GM21737 (cell line): ENCODE data around the gene SH2D4B.
"Not testable (repeated sequence)": the region's sequence is repeated elsewhere in the genome, so short reads cannot be mapped to it uniquely, and the experiment has no call there.

ENCODE experiments used
- ATAC-seq: cut with Tn5 transposase; IDR thresholded peaks from one replicate; pipeline ENCODE4 v1.9.1; 2021; ENCODE audit warnings: mild to moderate bottlenecking, moderate library complexity; ENCODE audit not compliant: unreplicated experiment

SH2D4B gene

GRCh38 chr10:80523773-80524172 lies 13.9 kb upstream of the SH2D4B start:
- ATAC-seq, result no peak

GRCh38 chr10:80524190-80524909 lies 13.4 kb upstream of the SH2D4B start:
- ATAC-seq, result no peak

- ATAC-seq, result no peak
Measured at GRCh38 chr10:80526218-80526617, 11.5 kb upstream of the SH2D4B start.

- ATAC-seq, result no peak
Measured at GRCh38 chr10:80526742-80527141, 11.0 kb upstream of the SH2D4B start.

- ATAC-seq, result no peak
Measured at GRCh38 chr10:80528185-80528700, 9.5 kb upstream of the SH2D4B start.

GRCh38 chr10:80528901-80529300 lies 8.8 kb upstream of the SH2D4B start:
- no peak for ATAC-seq

GRCh38 chr10:80529604-80530003 lies 8.1 kb upstream of the SH2D4B start:
- no peak for ATAC-seq

GRCh38 chr10:80530251-80530650 lies 7.5 kb upstream of the SH2D4B start:
- ATAC-seq, result no peak

- ATAC-seq, result no peak
Measured at GRCh38 chr10:80530816-80531215, 6.9 kb upstream of the SH2D4B start.

GRCh38 chr10:80532571-80532970 lies 5.1 kb upstream of the SH2D4B start:
- ATAC-seq, result no peak

- not testable (repeated sequence) for ATAC-seq
Measured at GRCh38 chr10:80534059-80534458, 3.6 kb upstream of the SH2D4B start.

- not testable (repeated sequence) for ATAC-seq
Measured at GRCh38 chr10:80534646-80535045, 3.1 kb upstream of the SH2D4B start.

- peak; percentile 82 for ATAC-seq
Measured at GRCh38 chr10:80535671-80536360, 1.9 kb upstream of the SH2D4B start.

- ATAC-seq, result no peak
Measured at GRCh38 chr10:80536361-80536835, 1.3 kb upstream of the SH2D4B start.

- no peak for ATAC-seq
Measured at GRCh38 chr10:80537086-80537735, 491 bp upstream of the SH2D4B start.

- ATAC-seq, result no peak
Measured at GRCh38 chr10:80538481-80539185, 931 bp downstream of the SH2D4B start.

- ATAC-seq, result no peak
Measured at GRCh38 chr10:80539421-80540031, 1.8 kb downstream of the SH2D4B start.

GRCh38 chr10:80540136-80540535 lies 2.4 kb downstream of the SH2D4B start:
- no peak for ATAC-seq

- no peak for ATAC-seq
Measured at GRCh38 chr10:80540618-80540980, 2.9 kb downstream of the SH2D4B start.

GRCh38 chr10:80540981-80541750 lies 3.5 kb downstream of the SH2D4B start:
- ATAC-seq, result peak; percentile 52
